GM18519 (cell line): ENCODE results near the gene BTBD3.

Source experiments
- ATAC-seq: cut with Tn5 transposase; IDR thresholded peaks from one replicate; pipeline ENCODE4 v1.9.1; 2021; ENCODE audit warnings: mild to moderate bottlenecking, moderate library complexity; ENCODE audit not compliant: unreplicated experiment, low FRiP score

The BTBD3 gene

DNA sequence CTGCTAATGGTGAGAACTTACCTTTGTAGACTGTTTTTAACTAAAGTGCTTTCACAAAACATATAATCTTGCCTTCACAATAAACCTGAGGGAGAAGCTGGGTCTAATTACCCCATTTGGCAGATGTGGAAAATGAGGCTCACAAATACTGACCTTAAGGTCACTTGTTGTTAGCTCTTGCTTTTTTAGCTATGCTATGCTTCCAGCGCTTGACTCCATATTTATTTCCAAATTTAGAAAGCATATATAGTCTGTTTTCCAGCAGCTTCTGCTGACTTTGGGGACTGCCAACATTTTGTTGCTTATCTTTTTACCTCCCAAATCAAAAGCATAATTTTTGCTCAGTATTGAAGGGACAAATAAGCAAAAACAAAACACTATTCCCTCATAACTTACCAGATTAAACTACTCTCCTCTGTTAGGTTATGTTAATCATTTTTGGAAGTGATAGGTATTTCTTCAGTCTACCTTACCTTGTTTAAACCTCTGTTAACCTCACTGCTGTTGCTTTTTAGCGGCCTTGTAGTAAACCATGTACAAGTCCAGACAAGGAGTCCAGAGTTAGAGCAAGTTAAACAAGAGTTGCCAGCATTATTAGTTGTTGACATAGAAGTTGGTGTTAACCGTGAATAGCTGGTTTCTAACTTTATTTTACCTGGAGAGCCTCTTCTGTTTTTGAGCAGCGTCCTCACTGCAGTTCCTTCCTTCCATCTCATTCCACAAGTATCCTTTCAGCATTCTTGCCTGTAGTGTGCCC is 4.9 kb upstream of the BTBD3 start:
- ATAC-seq, result no peak

DNA sequence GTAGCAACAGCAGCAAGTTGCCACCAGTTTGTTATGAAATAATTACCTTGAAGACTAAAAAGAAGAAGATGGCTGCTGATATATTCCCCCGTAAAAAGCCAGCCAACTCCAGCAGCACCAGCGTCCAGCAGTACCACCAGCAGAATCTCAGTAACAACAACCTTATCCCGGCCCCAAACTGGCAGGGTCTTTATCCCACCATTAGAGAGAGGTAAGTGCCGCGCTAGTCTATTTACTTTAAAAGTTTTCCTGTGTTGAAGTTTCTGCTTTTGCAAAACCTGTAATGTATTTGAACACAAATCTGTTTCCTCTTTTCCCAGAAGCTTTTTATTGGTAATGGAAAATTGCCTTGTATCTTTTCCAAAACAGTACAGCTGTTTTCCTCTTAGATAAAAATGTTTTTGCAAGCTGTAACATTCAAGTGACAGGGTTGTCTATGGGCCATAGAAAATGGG is 725 bp downstream of the BTBD3 start:
- no peak for ATAC-seq

GRCh38 chr20:11918981-11919380 is 1.3 kb downstream of the BTBD3 start:
- ATAC-seq, result no peak

GRCh38 chr20:11919581-11919980 is 1.9 kb downstream of the BTBD3 start:
- no peak for ATAC-seq

DNA sequence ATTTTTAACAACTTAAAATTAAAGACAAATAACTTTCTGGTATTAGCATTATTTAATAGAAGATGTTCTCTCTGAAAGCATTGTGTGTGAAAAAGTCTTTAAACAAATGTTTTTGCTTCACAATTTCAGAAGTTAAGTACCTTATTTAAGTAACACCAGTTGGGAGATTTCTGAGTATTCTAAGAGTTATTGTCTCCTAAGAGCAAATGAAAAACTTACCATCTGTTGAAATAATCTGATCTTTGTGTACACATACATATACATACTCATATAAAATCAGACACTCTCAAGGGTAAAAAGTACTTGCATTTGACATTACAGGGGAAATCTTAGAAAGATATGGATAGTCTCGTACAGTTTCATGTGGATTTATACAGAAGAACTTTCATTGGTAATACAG is 2.4 kb downstream of the BTBD3 start:
- ATAC-seq, result no peak

GRCh38 chr20:11921321-11921720 is 3.6 kb downstream of the BTBD3 start:
- ATAC-seq, result no peak

- ATAC-seq, result no peak
These were observed 4.9 kb downstream of the BTBD3 start for GRCh38 chr20:11922561-11922960.

DNA sequence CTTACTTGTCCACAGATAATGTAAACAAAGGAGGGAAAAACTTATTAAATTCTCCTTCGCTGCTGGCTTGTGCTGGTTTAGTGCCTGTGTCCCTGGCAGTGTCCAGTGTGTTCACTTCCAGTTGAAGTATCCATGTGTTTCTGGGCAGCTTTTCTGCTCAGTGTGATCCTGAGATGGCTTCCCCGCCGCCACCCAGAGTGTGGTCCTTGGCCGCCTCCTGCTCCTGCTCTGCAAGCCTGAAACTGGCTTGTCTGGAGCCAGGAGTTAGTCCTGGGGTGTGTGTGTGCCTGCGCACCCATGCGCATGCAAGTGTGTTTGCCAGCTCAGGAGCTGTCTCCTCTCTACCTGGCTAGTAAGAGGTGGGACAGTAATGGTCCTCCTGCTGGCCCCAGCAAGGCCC is 7.2 kb downstream of the BTBD3 start:
- ATAC-seq, result no peak

DNA sequence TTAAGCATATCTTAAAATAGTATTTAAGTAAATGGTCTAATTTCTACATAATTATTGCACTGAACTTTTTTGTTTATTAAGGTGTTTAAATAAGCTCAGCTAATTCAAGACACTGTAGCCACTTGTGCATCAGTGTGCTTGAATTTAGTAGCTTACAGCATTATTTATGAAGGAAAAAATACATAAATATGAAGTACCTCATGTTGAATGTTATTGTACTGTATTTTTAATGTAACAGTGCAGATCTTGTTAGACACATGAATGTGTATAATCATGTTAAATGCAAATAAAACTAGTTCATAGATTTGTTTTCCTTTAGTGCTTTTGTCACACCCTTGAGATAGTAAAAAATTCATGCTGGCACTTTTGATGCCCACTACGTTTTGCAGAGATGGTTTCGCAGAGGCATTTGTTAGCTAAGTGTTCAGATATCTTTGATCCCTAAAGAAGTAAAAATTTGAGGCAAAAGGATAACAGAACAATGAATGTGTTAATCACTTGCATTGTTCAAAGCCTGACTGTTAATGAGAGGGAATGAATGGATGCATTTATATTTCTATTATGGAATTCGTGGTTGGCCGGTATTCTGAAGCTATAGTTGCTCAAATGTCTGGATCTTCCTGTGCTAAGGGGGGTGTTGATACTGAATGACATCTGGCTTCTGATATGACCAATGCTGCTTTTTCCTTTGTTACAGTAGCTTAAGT is 8.8 kb downstream of the BTBD3 start:
- ATAC-seq, result no peak

- ATAC-seq, result no peak
These were observed 12.3 kb downstream of the BTBD3 start for GRCh38 chr20:11929947-11930346.

- ATAC-seq, result no peak
These were observed 17.8 kb downstream of the BTBD3 start for GRCh38 chr20:11935212-11936154.

GRCh38 chr20:11936157-11936556 is 18.5 kb downstream of the BTBD3 start:
- ATAC-seq, result no peak

DNA sequence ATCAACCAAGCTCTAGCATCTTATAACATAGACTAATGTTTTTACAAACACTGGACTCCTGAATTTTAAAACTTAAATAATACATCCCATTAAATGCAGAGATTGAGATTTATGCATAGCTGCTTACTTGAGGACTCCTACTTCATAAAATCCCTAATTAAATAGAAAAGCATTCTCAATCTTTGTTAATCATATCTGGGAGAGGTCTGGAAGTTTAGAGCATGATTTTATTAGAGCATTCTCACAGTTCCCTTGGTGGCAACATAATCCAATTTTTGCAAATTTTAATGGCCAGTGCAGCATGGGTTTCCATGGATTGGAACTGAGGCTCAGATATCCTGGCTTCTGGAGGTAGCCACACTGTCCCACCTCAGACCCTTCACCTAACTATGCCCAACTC is 19.5 kb downstream of the BTBD3 start:
- ATAC-seq, result no peak

DNA sequence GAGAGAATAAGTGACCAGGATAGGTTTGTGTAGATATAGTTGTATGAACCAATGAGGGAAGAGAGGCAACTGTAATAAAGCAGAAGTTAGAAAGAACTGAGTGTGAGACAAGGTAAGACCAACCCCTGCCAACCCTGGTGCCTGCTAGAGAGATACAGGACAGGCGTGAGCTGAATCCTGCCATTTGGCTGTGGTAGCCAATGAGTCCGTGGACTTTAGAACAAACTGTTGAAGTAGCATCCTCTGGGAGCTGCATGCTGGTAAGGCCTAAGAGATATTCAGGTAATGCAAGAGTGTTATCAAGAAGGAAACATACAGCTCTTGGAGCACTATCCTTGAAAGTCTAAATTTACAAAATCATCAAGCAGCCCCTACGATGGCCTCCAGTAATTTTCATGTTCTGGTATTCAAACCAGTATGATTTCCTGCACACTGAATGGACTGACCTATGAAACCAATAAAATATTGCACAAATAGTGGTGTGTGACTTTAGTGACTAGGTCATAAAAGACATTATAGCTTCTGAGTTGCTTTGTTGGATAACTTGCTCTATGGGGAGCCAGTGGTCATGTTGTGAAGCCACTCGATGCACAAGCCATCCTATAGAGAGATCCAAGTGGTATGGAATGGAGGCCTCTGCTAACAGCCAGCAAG is 24.0 kb downstream of the BTBD3 start:
- no peak for ATAC-seq

GRCh38 chr20:11943778-11944177 is 26.1 kb downstream of the BTBD3 start:
- no peak for ATAC-seq

GRCh38 chr20:11948806-11949205 is 31.1 kb downstream of the BTBD3 start:
- no peak for ATAC-seq

GRCh38 chr20:11949711-11950110 is 32.0 kb downstream of the BTBD3 start:
- no peak for ATAC-seq

- ATAC-seq, result no peak
These were observed 34.0 kb downstream of the BTBD3 start for GRCh38 chr20:11951696-11952095.

DNA sequence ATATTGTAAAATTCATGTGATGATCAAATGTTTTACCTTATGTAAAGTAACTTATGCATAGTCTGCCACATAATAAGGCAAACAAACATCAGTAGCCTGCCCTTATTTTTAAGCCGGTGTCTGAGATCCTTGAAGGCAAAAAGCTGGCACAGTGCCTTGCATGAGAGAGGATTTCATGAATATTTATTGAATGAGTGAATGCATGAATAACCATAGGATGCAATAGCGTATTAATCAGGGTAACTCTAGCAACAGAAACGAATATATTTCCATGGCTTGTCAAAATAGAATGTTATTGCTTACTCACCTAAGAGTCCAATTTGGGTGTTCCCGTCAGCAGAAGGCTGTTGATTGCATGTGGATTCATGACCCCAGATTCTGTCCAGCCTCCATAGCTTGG is 34.9 kb downstream of the BTBD3 start:
- ATAC-seq, result no peak

DNA sequence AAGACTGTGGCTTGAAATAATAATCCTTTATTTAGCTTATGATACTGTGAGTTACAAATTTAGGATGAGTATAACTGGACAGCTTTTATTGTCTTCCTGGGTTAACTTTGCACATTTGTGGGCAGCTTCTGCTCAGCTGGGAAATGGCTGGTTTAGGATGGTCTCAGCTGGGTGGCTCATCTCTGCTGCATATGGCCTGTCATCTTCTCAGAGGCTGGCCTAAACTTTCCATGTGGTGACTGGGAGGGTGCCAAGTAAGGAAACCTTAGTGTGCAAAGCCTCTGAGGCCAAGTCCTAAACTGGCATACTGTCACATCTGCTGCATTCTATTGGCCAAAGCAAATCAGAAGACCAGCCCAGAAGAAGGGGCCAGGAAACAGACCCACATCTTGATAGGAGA is 40.2 kb downstream of the BTBD3 start:
- no peak for ATAC-seq
